Measurements from ENCODE around the gene ETFA. TPM values are rescaled to one million over a fixed set of nuclear protein-coding genes. Genes with fewer than 3 reads are reported as not detected.

ETFA gene
- total RNA-seq, 3 donors from 2014 or later = 172 to 286 (median 213) TPM

DNA sequence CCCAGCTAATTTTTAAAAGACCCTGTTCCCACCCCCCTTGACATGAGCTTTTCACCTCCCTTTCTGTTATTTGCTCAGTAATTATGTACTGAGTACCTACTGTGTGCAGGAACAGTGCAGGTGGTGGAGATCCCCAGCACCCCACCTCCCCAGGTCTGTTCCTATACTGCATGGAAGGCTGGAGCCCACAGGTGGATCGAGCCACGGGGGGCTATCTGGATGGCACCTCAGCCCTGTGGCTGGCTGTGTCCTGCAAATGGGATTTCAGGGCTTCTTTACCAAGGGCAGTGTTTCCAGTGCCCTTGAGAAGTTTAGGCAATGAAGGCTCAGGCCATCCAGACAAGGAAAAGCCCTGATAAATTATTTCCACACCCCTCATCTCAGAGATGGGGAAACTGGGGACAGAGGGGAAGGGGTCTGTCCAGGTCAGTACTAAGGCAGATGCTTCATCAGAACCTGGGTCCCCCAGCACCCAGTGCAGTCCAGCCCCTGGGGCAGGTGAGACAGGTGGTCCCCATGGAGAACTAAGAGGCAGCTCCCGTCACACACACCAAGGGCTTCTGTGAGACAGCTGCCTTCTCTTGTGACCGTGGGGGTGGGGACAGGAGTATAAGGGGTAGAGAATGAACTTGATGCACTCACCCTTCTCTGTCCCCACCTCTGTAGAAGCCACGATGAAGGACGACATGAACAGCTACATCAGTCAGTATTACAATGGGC is 109.6 kb downstream of the ETFA start:
- intact Hi-C loops (cut with DNase I, micrococcal nuclease) = loop anchor here in 1 of 2 donors (10.0 kb wide), 1 partner anchor 123 kb away; no protein-coding TSS in a partner anchor
- Histone ChIP-seq H3K4me1 (ENCODE audit: low read depth) (peaks cover 16% of the 10 kb centered on the region), H3K4me3 (no peak overlapping the region), H3K9me3 (no peaks in the 10 kb centered on the region), H3K36me3 (ENCODE audit: low read depth) (no peaks in the 10 kb centered on the region)
- no peak for ATAC-seq
- no peak for DNase-seq
- TF ChIP-seq CTCF (IDR thresholded peaks at IDR 0.05) = no peak

DNA sequence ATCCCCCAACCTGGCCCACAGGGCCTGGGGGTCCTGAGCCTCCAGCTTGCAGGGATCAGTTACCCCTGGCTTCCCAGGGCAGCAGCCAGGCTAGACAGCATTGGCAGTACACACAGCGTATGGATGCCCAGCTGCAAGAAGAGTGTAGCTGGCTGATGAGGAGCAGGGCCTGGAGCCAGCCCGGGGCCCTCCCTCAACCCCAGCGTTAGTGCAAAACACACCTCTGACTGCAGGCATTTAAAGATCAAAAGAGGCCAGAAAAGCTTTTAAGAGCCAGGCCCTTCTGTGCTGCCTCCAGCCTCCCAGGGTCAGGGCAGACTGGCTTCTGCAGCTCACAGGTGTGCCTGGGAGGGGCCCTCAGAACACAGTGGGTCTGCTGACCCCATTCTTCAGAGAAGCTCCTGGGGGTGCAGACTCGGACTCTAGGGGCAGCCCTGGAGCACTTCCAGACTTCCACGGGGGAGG is 110.6 kb downstream of the ETFA start:
- Histone ChIP-seq H3K9me3 (no peaks in the 10 kb centered on the region), H3K4me3 (no peak overlapping the region), H3K36me3 (ENCODE audit: low read depth) (no peaks in the 10 kb centered on the region), H3K4me1 (ENCODE audit: low read depth) (peaks cover 19% of the 10 kb centered on the region)
- no peak for TF ChIP-seq CTCF (IDR thresholded peaks at IDR 0.05)
- ATAC-seq (no peak), DNase-seq (no peak)
- intact Hi-C loops (cut with DNase I, micrococcal nuclease) = loop anchor here in 1 of 2 donors (10.0 kb wide), 1 partner anchor 124 kb away; no protein-coding TSS in a partner anchor

GRCh38 chr15:76200083-76200465 is 111.2 kb downstream of the ETFA start:
- H3K4me3 ChIP-seq = no peak overlapping the region
- TF ChIP-seq CTCF (IDR thresholded peaks at IDR 0.05) = no peak
- peaks cover 19% of the 10 kb centered on the region for H3K4me1 ChIP-seq (ENCODE audit: low read depth)
- intact Hi-C loops (cut with DNase I, micrococcal nuclease) = loop anchor here in 1 of 2 donors (10.0 kb wide), 1 partner anchor 125 kb away; no protein-coding TSS in a partner anchor
- DNase-seq (no peak), ATAC-seq (no peak)
- no peaks in the 10 kb centered on the region for H3K9me3 ChIP-seq
- no peaks in the 10 kb centered on the region for H3K36me3 ChIP-seq (ENCODE audit: low read depth)

GRCh38 chr15:76199106-76200082 is 111.9 kb downstream of the ETFA start:
- intact Hi-C loops (cut with DNase I, micrococcal nuclease) = loop anchor here in 1 of 2 donors (10.0 kb wide), 1 partner anchor 125 kb away; no protein-coding TSS in a partner anchor
- Histone ChIP-seq H3K4me1 (ENCODE audit: low read depth) (peaks cover 19% of the 10 kb centered on the region), H3K4me3 (no peak overlapping the region), H3K36me3 (ENCODE audit: low read depth) (no peaks in the 10 kb centered on the region), H3K9me3 (no peaks in the 10 kb centered on the region)
- ATAC-seq (no peak), DNase-seq (peak in 1 of 3 donors; percentile 27)
- no peak for TF ChIP-seq CTCF (IDR thresholded peaks at IDR 0.05)

DNA sequence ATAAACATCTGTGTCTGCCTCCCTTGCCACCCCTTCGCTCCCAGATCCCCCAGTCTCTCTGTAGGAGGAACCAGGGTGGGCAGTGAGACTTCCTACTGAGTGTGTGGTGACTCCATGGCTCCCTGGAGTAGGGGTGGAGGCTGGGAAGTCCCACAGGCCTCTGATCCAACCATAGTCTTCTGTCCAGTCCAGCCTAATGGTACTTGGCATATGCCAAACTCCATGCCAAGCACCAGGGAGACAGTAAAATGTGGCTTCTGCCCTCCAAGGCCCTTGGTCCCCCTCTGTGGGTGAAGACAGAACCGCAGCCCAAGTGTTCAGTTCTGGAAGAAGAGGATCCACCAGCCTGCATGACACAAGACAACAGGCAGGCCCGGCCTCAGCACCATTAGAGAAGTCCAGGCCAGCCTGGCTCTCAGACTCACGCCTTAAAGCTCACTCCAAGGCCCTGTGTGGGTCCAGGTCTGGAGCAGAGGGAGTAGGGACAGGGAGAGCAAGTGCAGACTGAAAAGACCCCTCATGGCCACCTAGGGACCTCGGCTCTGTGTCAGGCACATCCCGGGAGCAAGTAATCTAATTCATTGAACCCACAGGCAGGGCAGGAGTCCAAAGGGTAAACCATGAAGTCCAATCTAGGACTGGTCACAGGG is 112.7 kb downstream of the ETFA start:
- Histone ChIP-seq H3K4me3 (no peak overlapping the region), H3K36me3 (ENCODE audit: low read depth) (no peaks in the 10 kb centered on the region), H3K4me1 (ENCODE audit: low read depth) (peaks cover 19% of the 10 kb centered on the region), H3K9me3 (no peaks in the 10 kb centered on the region)
- ATAC-seq (no peak), DNase-seq (no peak)
- no peak for TF ChIP-seq CTCF (IDR thresholded peaks at IDR 0.05)
- intact Hi-C loops (cut with DNase I, micrococcal nuclease) = no loop called here

Measured in mucosa of descending colon (tissue), 3 donors.